Heart left ventricle (tissue), 13 donors: ENCODE data around the gene GRM7.

Experiments
- POLR2A ChIP-seq, 2 donors: fragments of 450-650 bp; IDR thresholded peaks; one replicate each; pipeline ENCODE4 v1.6.1; 2017; ENCODE audit warnings: antibody characterized with exemption in 2 of 2, mild to moderate bottlenecking in 2 of 2, moderate library complexity in 2 of 2
- TF ChIP-seq, protein P1 (sequence below), 12 donors: fragments of 200-600 bp; sonication (generic) in 4 of 12; IDR thresholded peaks; one replicate each; pipeline versions ENCODE4 v1.5.0 to v1.8.0; 2018 to 2022; ENCODE audit warnings: antibody characterized with exemption in 12 of 12, mild to moderate bottlenecking in 5 of 12
- donor health status: ischemic (EF 13 %, LVEDD 7.1; RV severe dilation, severe dysfunction).
- donor health status: DM: no; HTN: yes; CAD: no.
- donor health status: DM: no; HTN: no; CAD: no.
- donor health status: ischemic (EF 25% LVEDD 6.9; RV normal size, moderate dysfunction).
- donor health status: ischemic (EF 25% LVEDD 5.7; RV mildly dilated, moderate dysfunction).
- donor health status: ischemic (EF 35%, LVEDD 5.7; RV mildly dilated, moderate dysfunction).
- donor health status: nonischemic (EF 11% LVEDD 7.7; RV severe dilation, severe dysfunction).
- donor health status: DM: yes; HTN: yes; CAD: no.
- donor health status: PGD.
- donor health status: ischemic (EF 29% LVEDD 5.4; RV normal size, mild dysfunction).
- donor health status: nonischemic (EF 23%, LVEDD 6.1; RV moderate dilation, normal function).

DNA sequence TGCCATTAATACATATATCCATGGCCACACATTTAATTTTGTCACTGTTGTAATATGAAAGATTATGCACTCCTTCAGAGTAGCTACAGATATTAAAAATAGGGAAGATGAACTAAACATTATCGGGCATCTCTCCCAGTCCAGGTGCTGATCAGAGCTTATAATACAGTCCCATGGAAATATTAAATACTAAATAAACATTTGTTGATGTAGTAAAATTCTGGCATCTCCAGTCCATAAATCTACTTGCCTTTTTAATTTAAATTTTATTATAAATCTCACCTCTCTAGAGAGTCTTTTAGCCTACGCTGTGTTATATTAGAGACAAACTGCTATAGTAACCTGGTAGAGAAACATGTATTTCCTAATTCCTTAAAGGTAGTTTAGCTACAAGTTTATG lies 297.6 kb downstream of the GRM7 start:
- TF ChIP-seq, protein P1, sequence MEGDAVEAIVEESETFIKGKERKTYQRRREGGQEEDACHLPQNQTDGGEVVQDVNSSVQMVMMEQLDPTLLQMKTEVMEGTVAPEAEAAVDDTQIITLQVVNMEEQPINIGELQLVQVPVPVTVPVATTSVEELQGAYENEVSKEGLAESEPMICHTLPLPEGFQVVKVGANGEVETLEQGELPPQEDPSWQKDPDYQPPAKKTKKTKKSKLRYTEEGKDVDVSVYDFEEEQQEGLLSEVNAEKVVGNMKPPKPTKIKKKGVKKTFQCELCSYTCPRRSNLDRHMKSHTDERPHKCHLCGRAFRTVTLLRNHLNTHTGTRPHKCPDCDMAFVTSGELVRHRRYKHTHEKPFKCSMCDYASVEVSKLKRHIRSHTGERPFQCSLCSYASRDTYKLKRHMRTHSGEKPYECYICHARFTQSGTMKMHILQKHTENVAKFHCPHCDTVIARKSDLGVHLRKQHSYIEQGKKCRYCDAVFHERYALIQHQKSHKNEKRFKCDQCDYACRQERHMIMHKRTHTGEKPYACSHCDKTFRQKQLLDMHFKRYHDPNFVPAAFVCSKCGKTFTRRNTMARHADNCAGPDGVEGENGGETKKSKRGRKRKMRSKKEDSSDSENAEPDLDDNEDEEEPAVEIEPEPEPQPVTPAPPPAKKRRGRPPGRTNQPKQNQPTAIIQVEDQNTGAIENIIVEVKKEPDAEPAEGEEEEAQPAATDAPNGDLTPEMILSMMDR (IDR thresholded peaks at IDR 0.05), result no peak
- no peak for TF ChIP-seq POLR2A (IDR thresholded peaks at IDR 0.05)
